ENCODE results near the gene EYA3. TPM values are rescaled to one million over a fixed set of nuclear protein-coding genes. Genes with fewer than 3 reads are reported as not detected.

The EYA3 gene
- total and polyA plus RNA-seq, 2 of the 8 experiments (the other 6 are each of a cell fraction or from before 2014, with no cell fraction given) = 15.0 to 33.9 TPM

GRCh38 chr1:28097100-28097472, 8.7 kb upstream of the EYA3 start (continued):
- no peak for TF ChIP-seq RFX5 (IDR thresholded peaks at IDR 0.05; ENCODE audit: borderline replicate concordance, low read depth, low read length)
- TF ChIP-seq KDM4A (IDR thresholded peaks at IDR 0.05; ENCODE audit: low read depth, low read length, severe bottlenecking) = no peak
- TF ChIP-seq YY1 (IDR thresholded peaks at IDR 0.05; ENCODE audit: low read depth, low read length) = no peak
- TF ChIP-seq CBX5 (IDR thresholded peaks at IDR 0.05; ENCODE audit: low read depth, low read length) = no peak

All from H1 (cell line).